Peyer's patch (tissue), 4 donors: ENCODE results near the gene AUTS2. TPM values are rescaled to one million over a fixed set of nuclear protein-coding genes. Genes with fewer than 3 reads are reported as not detected.
A peak's percentile ranks its signal among the peaks of the same experiment; 100 is the strongest.
"Not testable (repeated sequence)": the region's sequence is repeated elsewhere in the genome, so short reads cannot be mapped to it uniquely, and the experiment has no call there.

Experiments used
- DNase-seq, 3 donors: peaks; one replicate each; pipeline ENCODE4 v3.0.0-alpha.2; 2017 to 2019
- H3K27ac ChIP-seq, 4 donors: fragments of 200-600 bp; sonication (generic); one replicate each; pipeline ENCODE4 v1.5.1; 2016 to 2019
- H3K27me3 ChIP-seq, 2 donors: fragments of 200-600 bp; sonication (generic); one replicate each; pipeline ENCODE4 v1.5.1; 2019
- H3K36me3 ChIP-seq, 3 donors: fragments of 200-600 bp; sonication (generic); one replicate each; pipeline ENCODE4 v1.5.1; 2016 to 2019
- H3K4me1 ChIP-seq, 4 donors: fragments of 200-600 bp; sonication (generic); one replicate each; pipeline ENCODE4 v1.5.1; 2016 to 2019
- H3K4me3 ChIP-seq, 4 donors: fragments of 200-600 bp; sonication (generic); 1 replicate in 3 of 4; 2 replicates in 1 of 4; pipeline ENCODE4 v1.5.1; 2016 to 2019; ENCODE audit warnings: mild to moderate bottlenecking in 1 of 4
- H3K9me3 ChIP-seq, 4 donors: fragments of 200-600 bp; sonication (generic); one replicate each; pipeline ENCODE4 v1.5.1; 2016 to 2019; ENCODE audit warnings: mild to moderate bottlenecking in 1 of 4
- POLR2A ChIP-seq, 2 donors: fragments of 450-650 bp; IDR thresholded peaks; one replicate each; pipeline ENCODE4 v1.5.1; 2017; ENCODE audit warnings: antibody characterized with exemption in 2 of 2, mild to moderate bottlenecking in 2 of 2, moderate library complexity in 2 of 2
- total RNA-seq, 4 donors: library from RNA; depleted of rRNA; stranded (reverse); fragments of >200 nt; gene quantifications; one replicate each; pipeline ENCODE4 v1.1.0, GENCODE V29; 2016
- TF ChIP-seq, protein P1 (sequence below), 6 experiments: fragments of 450-650 bp in 4 of 6; fragments of 200-600 bp in 2 of 6; sonication (generic) in 1 of 6; IDR thresholded peaks; one replicate each; pipeline ENCODE4 v1.5.1; 2017 to 2019; ENCODE audit warnings: antibody characterized with exemption in 6 of 6, mild to moderate bottlenecking in 3 of 6, moderate library complexity in 1 of 6

Gene AUTS2
- total RNA-seq, 4 donors from 2014 or later, result 55.9 to 90.0 (median 72.6) TPM

DNA sequence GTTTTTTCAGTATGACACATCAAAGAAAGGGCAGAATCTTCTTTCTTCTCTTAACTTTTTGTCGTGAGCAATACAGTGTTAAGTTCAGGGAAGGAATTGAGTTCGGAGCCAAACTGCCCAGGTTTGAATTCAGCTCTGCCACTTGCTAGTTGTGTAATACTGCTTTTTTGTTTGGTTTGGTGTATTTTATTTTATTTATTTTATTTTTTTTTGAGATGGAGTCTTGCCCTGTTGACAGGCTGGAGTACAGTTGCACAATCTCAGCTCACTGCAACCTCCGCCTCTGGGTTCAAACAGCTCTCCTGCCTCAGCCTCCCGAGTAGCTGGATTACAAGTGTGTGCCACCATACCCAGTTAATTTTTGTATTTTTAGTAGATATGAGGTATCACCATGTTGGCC lies 993.9 kb downstream of the AUTS2 start:
- H3K27me3 ChIP-seq, result no peaks in the 10 kb centered on the region
- H3K4me1 ChIP-seq, result peaks cover 0 to 3% (median 1%) of the 10 kb centered on the region in 4 donors
- no peaks in the 10 kb centered on the region for H3K36me3 ChIP-seq
- no peaks in the 10 kb centered on the region for H3K9me3 ChIP-seq
- no peak for TF ChIP-seq POLR2A (IDR thresholded peaks at IDR 0.05)
- TF ChIP-seq, protein P1, sequence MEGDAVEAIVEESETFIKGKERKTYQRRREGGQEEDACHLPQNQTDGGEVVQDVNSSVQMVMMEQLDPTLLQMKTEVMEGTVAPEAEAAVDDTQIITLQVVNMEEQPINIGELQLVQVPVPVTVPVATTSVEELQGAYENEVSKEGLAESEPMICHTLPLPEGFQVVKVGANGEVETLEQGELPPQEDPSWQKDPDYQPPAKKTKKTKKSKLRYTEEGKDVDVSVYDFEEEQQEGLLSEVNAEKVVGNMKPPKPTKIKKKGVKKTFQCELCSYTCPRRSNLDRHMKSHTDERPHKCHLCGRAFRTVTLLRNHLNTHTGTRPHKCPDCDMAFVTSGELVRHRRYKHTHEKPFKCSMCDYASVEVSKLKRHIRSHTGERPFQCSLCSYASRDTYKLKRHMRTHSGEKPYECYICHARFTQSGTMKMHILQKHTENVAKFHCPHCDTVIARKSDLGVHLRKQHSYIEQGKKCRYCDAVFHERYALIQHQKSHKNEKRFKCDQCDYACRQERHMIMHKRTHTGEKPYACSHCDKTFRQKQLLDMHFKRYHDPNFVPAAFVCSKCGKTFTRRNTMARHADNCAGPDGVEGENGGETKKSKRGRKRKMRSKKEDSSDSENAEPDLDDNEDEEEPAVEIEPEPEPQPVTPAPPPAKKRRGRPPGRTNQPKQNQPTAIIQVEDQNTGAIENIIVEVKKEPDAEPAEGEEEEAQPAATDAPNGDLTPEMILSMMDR (IDR thresholded peaks at IDR 0.05), result no peak
- H3K4me3 ChIP-seq, result no peak overlapping the region
- DNase-seq, result no peak
- H3K27ac ChIP-seq, result no peak overlapping the region

DNA sequence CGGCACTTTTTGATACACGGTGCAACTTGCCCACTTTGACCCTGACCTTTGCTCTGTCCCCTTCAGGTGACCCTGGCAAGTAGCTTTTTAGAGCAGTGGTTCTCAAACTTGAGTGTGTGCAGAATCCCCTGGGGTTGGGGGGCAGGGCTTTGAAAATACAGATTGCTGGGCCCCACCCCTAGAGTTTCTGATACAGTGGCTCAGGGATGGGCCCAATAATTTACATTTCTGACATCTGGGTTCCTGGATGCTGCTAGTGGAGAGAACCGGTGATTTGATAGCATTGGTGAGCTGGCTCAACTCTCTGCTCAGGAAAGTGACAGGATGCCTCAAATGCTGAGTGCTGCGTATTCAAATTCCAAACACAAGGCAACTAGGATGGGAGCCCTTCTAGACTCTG lies 995.9 kb downstream of the AUTS2 start:
- Histone ChIP-seq H3K27ac (no peak overlapping the region), H3K36me3 (no peaks in the 10 kb centered on the region), H3K4me1 (peaks cover 0 to 5% (median 1%) of the 10 kb centered on the region in 4 donors), H3K4me3 (no peak overlapping the region), H3K9me3 (no peaks in the 10 kb centered on the region), H3K27me3 (no peaks in the 10 kb centered on the region)
- TF ChIP-seq, protein P1 (IDR thresholded peaks at IDR 0.05), result no peak
- TF ChIP-seq POLR2A (IDR thresholded peaks at IDR 0.05), result no peak
- DNase-seq, result no peak

DNA sequence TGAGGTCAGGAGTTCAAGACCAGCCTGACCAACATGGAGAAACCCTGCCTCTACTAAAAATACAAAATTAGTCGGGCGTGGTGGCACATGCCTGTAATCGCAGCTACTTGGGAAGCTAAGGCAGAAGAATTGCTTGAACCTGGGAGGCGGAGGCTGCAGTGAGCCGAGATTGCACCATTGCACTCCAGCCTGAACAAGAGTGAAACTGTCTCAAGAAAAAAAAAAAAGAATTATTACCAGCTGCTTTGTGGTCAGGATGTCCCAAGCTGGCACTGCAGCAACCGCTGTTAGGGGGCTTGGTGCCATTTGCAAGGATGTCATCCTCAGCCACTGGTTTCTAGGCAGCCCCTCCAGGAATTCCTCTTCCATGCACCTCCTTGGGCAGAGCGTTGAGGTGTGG lies 996.6 kb downstream of the AUTS2 start:
- H3K27me3 ChIP-seq, H3K4me1 ChIP-seq, DNase-seq, H3K36me3 ChIP-seq, H3K4me3 ChIP-seq, H3K27ac ChIP-seq, H3K9me3 ChIP-seq: not testable (repeated sequence)

DNA sequence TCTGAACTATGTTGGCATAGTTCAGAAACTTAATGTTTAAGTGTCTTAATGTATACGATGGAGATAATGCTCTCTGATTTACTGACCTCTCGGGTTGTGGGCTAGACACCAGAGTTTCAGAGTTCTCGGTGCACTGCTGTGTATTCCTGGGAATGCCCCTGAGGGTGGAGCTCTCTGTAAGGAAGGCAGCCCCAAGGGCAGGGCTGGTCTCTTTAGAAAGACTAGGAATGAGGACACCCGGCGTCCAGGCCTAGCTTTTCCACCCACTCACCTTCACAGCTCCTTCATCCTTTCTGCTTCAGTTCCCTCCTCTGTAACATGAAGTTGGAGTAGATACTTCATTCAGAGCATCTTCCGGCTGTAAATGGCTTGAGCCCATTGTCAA lies 997.1 kb downstream of the AUTS2 start:
- no peak overlapping the region for H3K27ac ChIP-seq
- DNase-seq, result no peak
- no peaks in the 10 kb centered on the region for H3K9me3 ChIP-seq
- no peak for TF ChIP-seq POLR2A (IDR thresholded peaks at IDR 0.05)
- TF ChIP-seq, protein P1 (IDR thresholded peaks at IDR 0.05), result no peak
- no peaks in the 10 kb centered on the region for H3K27me3 ChIP-seq
- peak overlapping the region in 2 of 4 donors; percentile 53 to 71 for H3K4me3 ChIP-seq
- H3K36me3 ChIP-seq, result no peaks in the 10 kb centered on the region
- H3K4me1 ChIP-seq, result peaks cover 0 to 9% (median 4%) of the 10 kb centered on the region in 4 donors

DNA sequence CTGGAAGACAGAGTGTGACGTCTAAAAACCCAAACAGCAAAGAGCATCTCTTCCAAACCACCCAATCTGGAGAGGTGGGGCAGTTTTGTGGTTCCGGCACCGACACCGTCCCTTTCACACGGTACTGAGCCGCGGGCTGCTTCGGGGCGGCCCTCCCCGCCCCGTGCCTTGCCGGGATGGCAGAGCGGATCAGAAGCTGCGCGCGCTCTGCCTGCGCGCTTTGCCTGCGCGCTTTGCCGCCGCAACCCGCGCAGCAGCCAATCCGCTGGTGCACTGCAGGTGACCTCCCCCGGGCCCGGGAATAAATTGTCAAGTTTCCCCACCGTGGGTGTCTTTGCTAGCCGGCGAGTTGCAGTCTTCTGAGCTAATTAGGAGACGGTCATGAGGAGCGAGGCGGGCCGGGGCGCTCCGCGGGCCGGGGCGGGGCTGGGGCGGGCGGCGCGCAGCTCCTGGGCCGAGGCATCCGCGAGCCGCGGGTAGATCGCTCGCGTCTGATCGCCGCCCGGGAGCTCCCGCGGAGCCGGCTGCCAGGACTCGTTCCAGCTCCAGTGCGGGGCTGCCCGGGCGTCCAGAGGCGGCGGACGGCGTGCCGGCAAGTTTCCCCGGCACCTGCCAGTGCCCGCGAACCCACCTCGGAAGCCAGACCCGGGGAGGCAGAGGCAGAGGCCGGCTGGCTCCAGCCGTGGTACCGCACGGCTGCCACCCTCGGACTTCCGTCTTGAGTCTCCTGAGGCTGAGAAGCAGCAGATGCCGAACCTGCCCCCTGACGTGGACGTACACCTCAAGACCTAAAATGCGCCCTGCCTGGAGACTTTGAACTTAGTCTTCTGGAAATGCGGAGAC lies 997.7 kb downstream of the AUTS2 start:
- peak in 2 of 3 donors; percentile 48 to 71 for DNase-seq
- H3K36me3 ChIP-seq, result no peaks in the 10 kb centered on the region
- H3K4me3 ChIP-seq, result peak overlapping the region; percentile 9 to 71 (median 43)
- TF ChIP-seq, protein P1 (IDR thresholded peaks at IDR 0.05), result no peak
- peak in 1 of 2 donors; percentile 32 for TF ChIP-seq POLR2A (IDR thresholded peaks at IDR 0.05)
- no peaks in the 10 kb centered on the region for H3K27me3 ChIP-seq
- H3K9me3 ChIP-seq, result no peaks in the 10 kb centered on the region
- H3K27ac ChIP-seq, result peak overlapping the region in 1 of 4 donors; percentile 36
- peaks cover 0 to 10% (median 3%) of the 10 kb centered on the region in 4 donors for H3K4me1 ChIP-seq

DNA sequence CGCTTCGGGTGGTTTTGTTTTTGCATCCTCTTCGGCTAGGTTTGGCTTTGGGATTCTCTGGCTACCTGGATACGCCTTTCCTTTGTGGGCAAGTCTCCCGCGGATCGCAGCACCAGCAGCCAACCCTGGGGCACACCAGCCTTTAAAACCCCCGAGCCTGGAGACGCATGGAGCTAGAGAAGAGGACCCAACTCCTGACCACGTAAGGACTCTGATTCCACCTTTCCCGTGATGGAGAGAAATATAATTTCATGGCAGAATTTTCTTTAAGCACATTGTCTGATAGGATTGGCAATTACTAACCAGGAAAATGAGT lies 998.3 kb downstream of the AUTS2 start:
- Histone ChIP-seq H3K27me3 (no peaks in the 10 kb centered on the region), H3K4me1 (peaks cover 0 to 10% (median 3%) of the 10 kb centered on the region in 4 donors), H3K4me3 (peak overlapping the region in 3 of 4 donors; percentile 33 to 71 (median 53)), H3K9me3 (no peaks in the 10 kb centered on the region), H3K27ac (peak overlapping the region in 1 of 4 donors; percentile 36), H3K36me3 (no peaks in the 10 kb centered on the region)
- TF ChIP-seq POLR2A (IDR thresholded peaks at IDR 0.05), result no peak
- TF ChIP-seq, protein P1 (IDR thresholded peaks at IDR 0.05), result no peak
- no peak for DNase-seq
